ENCODE data around the gene NEK6. TPM values are rescaled to one million over a fixed set of nuclear protein-coding genes. Genes with fewer than 3 reads are reported as not detected.

NEK6 gene
- total and polyA plus RNA-seq, 2 experiments from 2014 or later: 14.3 to 27.0 TPM

DNA sequence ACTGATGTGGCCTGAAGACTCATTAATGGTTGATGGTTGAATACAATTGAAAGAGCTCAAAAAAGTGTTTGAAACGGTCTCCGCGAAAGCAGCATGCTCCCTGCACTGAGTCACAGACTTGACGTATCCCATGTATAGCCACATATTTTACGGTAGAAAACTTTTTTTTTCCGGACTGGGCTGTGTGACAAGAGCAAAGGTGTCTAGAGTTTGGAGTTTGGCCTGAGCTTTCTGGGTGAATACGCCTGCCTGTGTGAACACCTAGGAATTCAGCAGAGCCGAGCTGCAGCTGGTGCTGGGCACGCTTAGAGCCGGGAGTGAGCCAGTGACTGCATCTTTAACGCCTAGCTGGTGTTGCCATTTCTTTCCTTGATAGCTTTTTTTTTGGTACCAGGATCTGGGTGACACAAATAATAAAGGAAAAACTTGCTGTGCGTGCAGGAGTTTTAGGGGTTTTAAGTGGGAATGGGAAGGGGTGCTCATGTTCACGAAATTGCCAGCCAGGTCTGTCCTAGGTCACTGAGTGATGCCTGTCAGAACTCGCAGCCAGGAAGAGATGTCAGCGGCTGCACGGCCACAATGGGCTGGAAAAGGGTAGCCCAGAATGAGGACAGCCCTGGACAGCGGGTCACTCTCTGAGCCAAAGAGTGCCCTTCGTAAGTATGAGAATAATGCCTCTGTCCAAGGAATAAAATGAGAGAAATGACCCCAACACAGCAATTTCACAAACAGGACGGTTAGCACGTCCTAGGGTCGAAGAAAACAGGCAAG is 105.8 kb downstream of the NEK6 start:
- Histone ChIP-seq H3K4me3 (no peak overlapping the region), H3K36me3 (no peaks in the 10 kb centered on the region), H3K4me1 (ENCODE audit: low read depth) (peaks cover 24% of the 10 kb centered on the region), H3K27ac (no peak overlapping the region), H3K9me3 (ENCODE audit: low read depth) (no peaks in the 10 kb centered on the region), H3K27me3 (no peaks in the 10 kb centered on the region)
- no peak for DNase-seq (ENCODE audit: low read depth in 1 of 2, low spot score in 1 of 2)
- TF ChIP-seq CTCF (IDR thresholded peaks at IDR 0.05; ENCODE audit: low read depth, low read length): no peak

DNA sequence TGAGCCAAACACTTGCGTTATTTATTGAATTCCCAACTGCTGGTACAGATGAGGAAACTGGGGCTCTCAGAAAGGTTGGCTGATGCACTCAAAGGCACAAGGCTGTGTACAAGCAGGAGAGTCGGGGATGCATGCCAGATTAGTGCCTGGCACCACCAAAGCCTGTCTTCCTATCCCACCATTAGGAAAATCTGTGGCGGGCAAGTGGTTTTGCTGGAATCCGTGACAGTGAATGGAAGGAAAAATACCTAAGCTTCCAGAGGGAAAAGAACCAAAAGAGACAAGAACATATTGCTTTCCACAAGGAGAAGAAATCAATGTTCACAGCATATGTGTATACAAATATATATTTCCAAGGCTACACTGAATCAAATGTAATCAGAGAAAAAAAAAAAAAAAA is 106.4 kb downstream of the NEK6 start:
- no peaks in the 10 kb centered on the region for H3K36me3 ChIP-seq
- no peak for TF ChIP-seq CTCF (IDR thresholded peaks at IDR 0.05; ENCODE audit: low read depth, low read length)
- H3K4me3 ChIP-seq: no peak overlapping the region
- H3K27ac ChIP-seq: no peak overlapping the region
- H3K27me3 ChIP-seq: no peaks in the 10 kb centered on the region
- no peaks in the 10 kb centered on the region for H3K9me3 ChIP-seq (ENCODE audit: low read depth)
- DNase-seq (ENCODE audit: low read depth in 1 of 2, low spot score in 1 of 2): no peak
- H3K4me1 ChIP-seq (ENCODE audit: low read depth): peaks cover 30% of the 10 kb centered on the region

- Histone ChIP-seq H3K4me3 (no peak overlapping the region), H3K36me3 (no peaks in the 10 kb centered on the region), H3K9me3 (ENCODE audit: low read depth) (no peaks in the 10 kb centered on the region), H3K27ac (no peak overlapping the region), H3K4me1 (ENCODE audit: low read depth) (peaks cover 39% of the 10 kb centered on the region), H3K27me3 (no peaks in the 10 kb centered on the region)
- no peak for DNase-seq (ENCODE audit: low read depth in 1 of 2, low spot score in 1 of 2)
- TF ChIP-seq CTCF (IDR thresholded peaks at IDR 0.05; ENCODE audit: low read depth, low read length): no peak
These were observed 107.3 kb downstream of the NEK6 start for GRCh38 chr9:124365036-124365435.

GRCh38 chr9:124366476-124367220 is 108.9 kb downstream of the NEK6 start:
- no peak overlapping the region for H3K27ac ChIP-seq
- peaks cover 53% of the 10 kb centered on the region for H3K4me1 ChIP-seq (ENCODE audit: low read depth)
- DNase-seq (ENCODE audit: low read depth in 1 of 2, low spot score in 1 of 2): peak in 1 of 2 donors; percentile 59
- H3K27me3 ChIP-seq: no peaks in the 10 kb centered on the region
- no peaks in the 10 kb centered on the region for H3K9me3 ChIP-seq (ENCODE audit: low read depth)
- no peak overlapping the region for H3K4me3 ChIP-seq
- H3K36me3 ChIP-seq: no peaks in the 10 kb centered on the region
- TF ChIP-seq CTCF (IDR thresholded peaks at IDR 0.05; ENCODE audit: low read depth, low read length): no peak

GRCh38 chr9:124368692-124369091 is 110.9 kb downstream of the NEK6 start:
- peak in 1 of 2 donors; percentile 64 for DNase-seq (ENCODE audit: low read depth in 1 of 2, low spot score in 1 of 2)
- no peak for TF ChIP-seq CTCF (IDR thresholded peaks at IDR 0.05; ENCODE audit: low read depth, low read length)
- no peaks in the 10 kb centered on the region for H3K9me3 ChIP-seq (ENCODE audit: low read depth)
- no peaks in the 10 kb centered on the region for H3K27me3 ChIP-seq
- H3K27ac ChIP-seq: no peak overlapping the region
- no peak overlapping the region for H3K4me3 ChIP-seq
- H3K36me3 ChIP-seq: no peaks in the 10 kb centered on the region
- peaks cover 54% of the 10 kb centered on the region for H3K4me1 ChIP-seq (ENCODE audit: low read depth)
